Right lobe of liver (tissue), 6 donors: ENCODE data around the gene ZNF763. TPM values are rescaled to one million over a fixed set of nuclear protein-coding genes. Genes with fewer than 3 reads are reported as not detected.
"Not testable (repeated sequence)": the region's sequence is repeated elsewhere in the genome, so short reads cannot be mapped to it uniquely, and the experiment has no call there.

ENCODE experiments used
- ATAC-seq, 4 donors: fragments of 200-7000 bp; cut with Tn5 transposase; one replicate each; pipeline ENCODE4 v1.9.1; 2020; ENCODE audit warnings: mild to moderate bottlenecking in 4 of 4, moderate library complexity in 4 of 4
- DNase-seq, 3 donors: peaks; one replicate each; pipeline ENCODE4 v3.0.0-alpha.2; 2020
- H3K27ac ChIP-seq, 3 donors: fragments of 200-600 bp; one replicate each; pipeline ENCODE4 v1.8.0; 2022
- H3K27me3 ChIP-seq, 2 donors: fragments of 200-600 bp; one replicate each; pipeline ENCODE4 v1.8.0; 2022
- H3K36me3 ChIP-seq, 4 donors: fragments of 200-600 bp; sonication (generic) in 1 of 4; one replicate each; pipeline versions ENCODE4 v1.5.1 to v1.8.0; 2017 to 2022; ENCODE audit warnings: control low read depth in 1 of 4
- H3K4me1 ChIP-seq, 4 donors: fragments of 200-600 bp; sonication (generic) in 1 of 4; one replicate each; pipeline versions ENCODE4 v1.5.1 to v1.8.0; 2017 to 2022; ENCODE audit warnings: control low read depth in 1 of 4
- H3K4me3 ChIP-seq, 3 donors: fragments of 200-600 bp; one replicate each; pipeline ENCODE4 v1.8.0; 2022
- H3K9me3 ChIP-seq, 4 donors: fragments of 200-600 bp; sonication (generic) in 1 of 4; one replicate each; pipeline versions ENCODE4 v1.5.1 to v1.8.0; 2017 to 2022; ENCODE audit warnings: control low read depth in 1 of 4
- POLR2A ChIP-seq: fragments of 450-650 bp; IDR thresholded peaks from one replicate; pipeline ENCODE4 v1.6.1; 2017; ENCODE audit warnings: antibody characterized with exemption, mild to moderate bottlenecking
- WGBS: methylation state at CpG from one replicate; pipeline ENCODE4 v1.1.6; 2018; ENCODE audit warnings: low coverage, low lambda C conversion rate; ENCODE audit not compliant: insufficient coverage; ENCODE audit errors: missing lambda C conversion rate; 5-methylcytosine and 5-hydroxymethylcytosine counted together
- intact Hi-C, 2 donors: fragments of 100-400 bp; cut with DNase I; formaldehyde crosslinking; loops; one replicate each; pipeline versions ENCODE4 v1.11.2 to v1.14.1; 2022
- total RNA-seq, 6 experiments: library from RNA; depleted of rRNA in 2 of 6; stranded (reverse); fragments of >200 nt in 2 of 6; fragmentation: NEBNext Ultra II Directional in 3 of 6; extraction: Animal tissue kit (Norgen Biotek cat#: 25700) in 3 of 6; gene quantifications; one replicate each; pipeline versions ENCODE4 v1.1.0 to v1.2.4, GENCODE V29; 2016 to 2023
- TF ChIP-seq, protein P1 (sequence below), 4 donors: fragments of 200-600 bp in 3 of 4; fragments of 450-650 bp in 1 of 4; IDR thresholded peaks; one replicate each; pipeline versions ENCODE4 v1.5.1 to v1.8.0; 2016 to 2022; ENCODE audit warnings: antibody characterized with exemption in 4 of 4, mild to moderate bottlenecking in 2 of 4
- donor health status: DM: no; HTN: yes; CAD: no.
- donor health status: DM: no; HTN: no; CAD: no.
- donor health status: DM: no; HTN: no; CAD: no.
- donor health status: DM: no; HTN: yes; CAD: no.
- donor health status: DM: no; HTN: yes; CAD: no.

The ZNF763 gene
- total RNA-seq, 6 experiments from 2014 or later, result 0.25 to 2.6 (median 0.70) TPM

DNA sequence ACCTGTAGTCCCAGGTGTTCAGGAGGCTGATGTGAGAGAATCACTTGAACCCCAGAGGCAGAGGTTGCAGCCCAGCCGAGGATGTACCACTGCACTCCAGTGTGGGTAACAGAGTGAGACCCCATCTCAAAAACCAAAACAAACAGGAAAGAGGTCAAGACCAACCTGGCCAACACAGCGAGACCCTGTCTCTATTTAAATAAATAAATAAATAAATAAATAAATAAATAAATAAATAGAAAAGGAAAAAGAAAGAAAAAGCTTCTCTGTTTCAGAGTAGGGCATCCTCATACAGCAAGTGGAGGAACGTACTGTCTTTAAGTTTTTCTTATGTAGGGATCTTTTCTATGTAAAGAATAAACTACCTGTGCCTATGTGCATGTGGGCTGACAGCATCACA lies 37.6 kb upstream of the ZNF763 start:
- Histone ChIP-seq H3K9me3 (no peaks in the 10 kb centered on the region), H3K4me1 (peaks cover 0 to 12% (median 4%) of the 10 kb centered on the region in 4 donors), H3K27me3 (no peaks in the 10 kb centered on the region), H3K36me3 (no peaks in the 10 kb centered on the region), H3K27ac (no peak overlapping the region), H3K4me3 (no peak overlapping the region)
- no peak for ATAC-seq
- TF ChIP-seq POLR2A, result no peak
- TF ChIP-seq, protein P1, sequence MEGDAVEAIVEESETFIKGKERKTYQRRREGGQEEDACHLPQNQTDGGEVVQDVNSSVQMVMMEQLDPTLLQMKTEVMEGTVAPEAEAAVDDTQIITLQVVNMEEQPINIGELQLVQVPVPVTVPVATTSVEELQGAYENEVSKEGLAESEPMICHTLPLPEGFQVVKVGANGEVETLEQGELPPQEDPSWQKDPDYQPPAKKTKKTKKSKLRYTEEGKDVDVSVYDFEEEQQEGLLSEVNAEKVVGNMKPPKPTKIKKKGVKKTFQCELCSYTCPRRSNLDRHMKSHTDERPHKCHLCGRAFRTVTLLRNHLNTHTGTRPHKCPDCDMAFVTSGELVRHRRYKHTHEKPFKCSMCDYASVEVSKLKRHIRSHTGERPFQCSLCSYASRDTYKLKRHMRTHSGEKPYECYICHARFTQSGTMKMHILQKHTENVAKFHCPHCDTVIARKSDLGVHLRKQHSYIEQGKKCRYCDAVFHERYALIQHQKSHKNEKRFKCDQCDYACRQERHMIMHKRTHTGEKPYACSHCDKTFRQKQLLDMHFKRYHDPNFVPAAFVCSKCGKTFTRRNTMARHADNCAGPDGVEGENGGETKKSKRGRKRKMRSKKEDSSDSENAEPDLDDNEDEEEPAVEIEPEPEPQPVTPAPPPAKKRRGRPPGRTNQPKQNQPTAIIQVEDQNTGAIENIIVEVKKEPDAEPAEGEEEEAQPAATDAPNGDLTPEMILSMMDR (IDR thresholded peaks at IDR 0.05), result no peak
- 92% methylated on average over 3 of the region's 3 CpGs for WGBS
- DNase-seq, result no peak
- intact Hi-C loops, result loop anchor here in 1 of 2 donors (10.0 kb wide), 1 partner anchor 48 kb away; no protein-coding TSS in a partner anchor

- ATAC-seq, result no peak
- peaks cover 0 to 8% (median 0%) of the 10 kb centered on the region in 4 donors for H3K9me3 ChIP-seq
- H3K4me3 ChIP-seq, result no peak overlapping the region
- H3K27ac ChIP-seq, result no peak overlapping the region
- DNase-seq, result no peak
- no peak for TF ChIP-seq POLR2A
- TF ChIP-seq, protein P1 (IDR thresholded peaks at IDR 0.05), result no peak
- peaks cover 0 to 5% (median 0%) of the 10 kb centered on the region in 4 donors for H3K36me3 ChIP-seq
- peaks cover 0 to 5% (median 2%) of the 10 kb centered on the region in 4 donors for H3K4me1 ChIP-seq
- H3K27me3 ChIP-seq, result no peaks in the 10 kb centered on the region
- intact Hi-C loops, result no loop called here
- WGBS, result 81% methylated on average over 2 of the region's 3 CpGs
Measured at GRCh38 chr19:11931051-11931450, 33.8 kb upstream of the ZNF763 start.

DNA sequence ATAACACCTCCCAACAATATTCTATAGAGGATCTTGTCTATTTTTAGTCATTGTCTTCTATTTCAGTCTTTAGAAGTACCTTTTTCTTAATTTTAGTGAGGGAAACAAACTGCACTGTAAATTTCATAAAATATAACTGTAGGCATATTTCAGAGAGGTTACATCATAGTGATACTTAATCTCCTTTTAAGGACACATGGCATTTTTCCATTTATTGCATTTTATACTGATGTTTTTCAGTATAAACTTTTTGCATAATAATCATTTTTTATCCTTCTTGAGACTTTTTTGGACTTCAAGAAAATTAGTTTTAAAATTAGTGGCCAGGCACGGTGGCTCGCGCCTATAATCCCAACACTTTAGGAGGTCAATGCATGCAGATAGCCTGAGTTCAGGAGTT lies 33.3 kb upstream of the ZNF763 start:
- WGBS, result 91% methylated on average over 3 of the region's 3 CpGs
- no peak for ATAC-seq

GRCh38 chr19:11935829-11936228 lies 29.0 kb upstream of the ZNF763 start:
- H3K4me3 ChIP-seq, H3K4me1 ChIP-seq, H3K27ac ChIP-seq, DNase-seq, intact Hi-C loops, ATAC-seq, H3K27me3 ChIP-seq: not testable (repeated sequence)
- WGBS, result no CpG with 5 or more reads among the region's 3 CpGs
- Histone ChIP-seq H3K36me3 (peaks cover 0 to 17% (median 0%) of the 10 kb centered on the region in 4 donors), H3K9me3 (peaks cover 0 to 21% (median 6%) of the 10 kb centered on the region in 4 donors)

More for the DNA sequence above, 33.3 kb upstream of the ZNF763 start:
- no peak for DNase-seq
- Histone ChIP-seq H3K9me3 (peaks cover 0 to 8% (median 0%) of the 10 kb centered on the region in 4 donors), H3K4me3 (no peak overlapping the region), H3K27me3 (no peaks in the 10 kb centered on the region), H3K27ac (no peak overlapping the region), H3K4me1 (no peaks in the 10 kb centered on the region), H3K36me3 (peaks cover 0 to 5% (median 0%) of the 10 kb centered on the region in 4 donors)
- no peak for TF ChIP-seq POLR2A
- TF ChIP-seq, protein P1 (IDR thresholded peaks at IDR 0.05), result no peak
- intact Hi-C loops, result no loop called here

GRCh38 chr19:11938383-11938782 lies 26.5 kb upstream of the ZNF763 start:
- DNase-seq, H3K27ac ChIP-seq, H3K27me3 ChIP-seq, H3K4me3 ChIP-seq, H3K4me1 ChIP-seq, ATAC-seq, intact Hi-C loops: not testable (repeated sequence)
- Histone ChIP-seq H3K36me3 (peaks cover 0 to 32% (median 0%) of the 10 kb centered on the region in 4 donors), H3K9me3 (peaks cover 0 to 35% (median 12%) of the 10 kb centered on the region in 4 donors)
- 100% methylated on average over 3 of the region's 3 CpGs for WGBS

DNA sequence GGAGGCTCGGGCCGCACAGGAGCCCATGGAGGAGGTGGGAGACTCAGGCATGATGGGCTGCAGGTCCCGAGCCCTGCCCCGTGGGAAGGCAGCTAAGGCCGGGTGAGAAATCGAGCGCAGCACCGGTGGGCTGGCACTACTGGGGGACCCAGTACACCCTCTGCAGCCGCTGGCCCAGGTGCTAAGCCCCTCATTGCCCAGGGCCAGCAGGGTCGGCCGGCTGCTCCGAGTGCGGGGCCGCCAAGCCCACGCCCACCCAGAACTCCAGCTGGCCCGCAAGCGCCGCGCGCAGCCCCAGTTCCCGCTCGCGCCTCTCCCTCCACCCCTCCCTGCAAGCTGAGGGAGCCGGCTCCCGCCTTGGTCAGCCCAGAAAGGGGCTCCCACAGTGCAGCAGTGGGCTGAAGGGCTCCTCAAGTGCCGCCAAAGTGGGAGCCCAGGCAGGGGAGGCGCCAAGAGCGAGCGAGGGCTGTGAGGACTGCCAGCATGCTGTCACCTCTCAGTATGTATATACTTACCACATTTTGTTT lies 23.4 kb upstream of the ZNF763 start:
- Histone ChIP-seq H3K36me3 (peaks cover 0 to 35% (median 0%) of the 10 kb centered on the region in 4 donors), H3K9me3 (peaks cover 4 to 40% (median 16%) of the 10 kb centered on the region in 4 donors)
- DNase-seq, H3K27me3 ChIP-seq, ATAC-seq, H3K4me1 ChIP-seq, intact Hi-C loops, H3K27ac ChIP-seq, H3K4me3 ChIP-seq: not testable (repeated sequence)
- WGBS, result 100% methylated on average over 5 of the region's 29 CpGs
